Neural crest cell (in vitro differentiated cells): ENCODE results near the gene NDUFS2. TPM values are rescaled to one million over a fixed set of nuclear protein-coding genes. Genes with fewer than 3 reads are reported as not detected.
"Not testable (repeated sequence)": the region's sequence is repeated elsewhere in the genome, so short reads cannot be mapped to it uniquely, and the experiment has no call there.

ENCODE experiments used
- DNase-seq: peaks from one replicate; pipeline ENCODE4 v3.0.0; 2021; ENCODE audit warnings: low read depth, mixed read lengths, low spot score
- H3K27ac Mint-ChIP-seq: one replicate; pipeline ENCODE4 v1.8.0; 2021; ENCODE audit warnings: mild to moderate bottlenecking, mixed read lengths; ENCODE audit not compliant: unreplicated experiment
- H3K27me3 Mint-ChIP-seq: 2 replicates; pipeline ENCODE4 v1.8.0; 2021; ENCODE audit warnings: low read depth, mild to moderate bottlenecking, mixed read lengths
- H3K36me3 Mint-ChIP-seq: 2 replicates; pipeline ENCODE4 v1.8.0; 2021; ENCODE audit warnings: low read depth, mild to moderate bottlenecking, mixed read lengths
- H3K4me1 Mint-ChIP-seq: 2 replicates; pipeline ENCODE4 v1.8.0; 2021; ENCODE audit warnings: mixed read lengths
- H3K4me3 Mint-ChIP-seq: one replicate; pipeline ENCODE4 v1.8.0; 2021; ENCODE audit warnings: mild to moderate bottlenecking, mixed read lengths
- H3K9me3 Mint-ChIP-seq: 2 replicates; pipeline ENCODE4 v1.8.0; 2021; ENCODE audit warnings: mixed read lengths
- total RNA-seq: library from RNA; stranded (reverse); gene quantifications from 2 replicates; pipeline ENCODE4 v1.2.1, GENCODE V29; 2021
- TF ChIP-seq, protein P1 (sequence below): fragments of 200-600 bp; sonication (generic); conservative IDR thresholded peaks from 2 replicates; pipeline ENCODE4 v1.5.0; 2021; ENCODE audit warnings: antibody characterized with exemption, mild to moderate bottlenecking

Gene NDUFS2
- total RNA-seq, 1 donor from 2014 or later, result 106 TPM

DNA sequence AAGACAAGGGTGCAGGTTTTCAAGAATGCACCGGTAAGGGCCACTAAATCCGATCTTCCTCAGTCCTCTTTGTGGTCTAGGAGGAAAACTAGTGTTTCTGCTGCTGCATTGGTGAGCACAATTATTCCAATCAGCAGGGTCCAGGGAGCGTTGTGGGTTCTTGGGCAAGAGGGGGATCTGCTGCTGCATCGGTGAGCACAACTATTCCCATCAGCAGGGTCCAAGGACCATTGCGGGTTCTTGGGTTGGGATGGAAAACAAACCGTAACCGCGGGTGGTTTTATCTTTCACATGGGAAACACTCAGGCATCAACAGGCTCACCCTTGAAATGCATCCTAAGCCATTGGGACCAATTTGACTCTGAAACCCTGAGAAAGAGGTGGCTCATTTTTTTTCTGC is 49.4 kb downstream of the NDUFS2 start:
- Mint-ChIP-seq H3K4me3 (no peak overlapping the region), H3K27me3 (peaks cover 2% of the 10 kb centered on the region), H3K36me3 (no peaks in the 10 kb centered on the region), H3K9me3 (peaks cover 5% of the 10 kb centered on the region), H3K4me1 (no peaks in the 10 kb centered on the region), H3K27ac (no peak overlapping the region)
- DNase-seq, result no peak
- TF ChIP-seq, protein P1, sequence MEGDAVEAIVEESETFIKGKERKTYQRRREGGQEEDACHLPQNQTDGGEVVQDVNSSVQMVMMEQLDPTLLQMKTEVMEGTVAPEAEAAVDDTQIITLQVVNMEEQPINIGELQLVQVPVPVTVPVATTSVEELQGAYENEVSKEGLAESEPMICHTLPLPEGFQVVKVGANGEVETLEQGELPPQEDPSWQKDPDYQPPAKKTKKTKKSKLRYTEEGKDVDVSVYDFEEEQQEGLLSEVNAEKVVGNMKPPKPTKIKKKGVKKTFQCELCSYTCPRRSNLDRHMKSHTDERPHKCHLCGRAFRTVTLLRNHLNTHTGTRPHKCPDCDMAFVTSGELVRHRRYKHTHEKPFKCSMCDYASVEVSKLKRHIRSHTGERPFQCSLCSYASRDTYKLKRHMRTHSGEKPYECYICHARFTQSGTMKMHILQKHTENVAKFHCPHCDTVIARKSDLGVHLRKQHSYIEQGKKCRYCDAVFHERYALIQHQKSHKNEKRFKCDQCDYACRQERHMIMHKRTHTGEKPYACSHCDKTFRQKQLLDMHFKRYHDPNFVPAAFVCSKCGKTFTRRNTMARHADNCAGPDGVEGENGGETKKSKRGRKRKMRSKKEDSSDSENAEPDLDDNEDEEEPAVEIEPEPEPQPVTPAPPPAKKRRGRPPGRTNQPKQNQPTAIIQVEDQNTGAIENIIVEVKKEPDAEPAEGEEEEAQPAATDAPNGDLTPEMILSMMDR, result no peak

DNA sequence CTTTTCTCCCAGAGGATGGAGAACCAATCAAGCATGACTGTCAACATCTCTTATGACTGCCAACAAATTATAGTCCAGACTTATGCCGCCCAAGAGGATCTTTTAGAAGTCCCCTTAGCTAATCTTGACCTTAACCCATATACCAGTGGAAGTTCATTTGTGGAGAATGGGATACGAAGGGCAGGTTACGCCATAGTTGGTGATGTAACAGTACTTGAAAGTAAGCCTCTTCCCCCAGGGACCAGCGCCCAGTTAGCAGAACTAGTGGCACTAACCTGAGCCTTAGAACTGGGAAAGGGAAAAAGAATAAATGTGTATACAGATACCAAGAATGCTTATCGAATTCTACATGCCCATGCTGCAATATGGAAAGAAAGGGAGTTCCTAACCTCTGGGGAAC is 53.1 kb downstream of the NDUFS2 start:
- not testable (repeated sequence) for H3K36me3 Mint-ChIP-seq, DNase-seq, H3K9me3 Mint-ChIP-seq, H3K27ac Mint-ChIP-seq, H3K4me3 Mint-ChIP-seq
- H3K27me3 Mint-ChIP-seq, result peaks cover 30% of the 10 kb centered on the region
- peaks cover 14% of the 10 kb centered on the region for H3K4me1 Mint-ChIP-seq

DNA sequence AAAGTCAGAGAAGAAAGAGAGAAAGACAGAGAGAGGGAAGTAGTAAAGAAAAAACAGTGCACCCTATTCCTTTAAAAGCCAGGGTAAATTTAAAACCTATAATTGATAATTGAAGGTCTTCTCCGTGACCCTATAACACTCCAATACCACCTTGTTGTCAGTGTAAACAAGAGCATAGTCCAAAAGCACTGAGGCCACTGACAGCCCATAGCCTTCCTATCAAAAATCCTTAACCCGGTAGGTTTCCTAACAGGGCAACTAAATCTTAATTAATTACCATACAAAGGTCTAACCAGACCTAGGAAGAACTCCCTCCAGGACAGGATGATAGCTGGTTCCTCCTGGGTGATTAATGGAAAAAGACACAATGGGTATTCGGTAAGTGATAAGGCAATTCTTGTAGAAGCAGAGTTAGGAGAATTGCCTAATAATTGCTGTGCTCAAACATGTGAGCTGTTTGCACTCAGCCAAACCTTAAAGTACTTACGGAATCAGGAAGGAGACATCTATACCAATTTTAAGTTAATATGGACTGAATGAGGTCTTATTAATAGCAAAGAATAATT is 53.9 kb downstream of the NDUFS2 start:
- not testable (repeated sequence) for H3K9me3 Mint-ChIP-seq, DNase-seq, H3K4me3 Mint-ChIP-seq, H3K36me3 Mint-ChIP-seq, H3K27ac Mint-ChIP-seq
- Mint-ChIP-seq H3K27me3 (peaks cover 38% of the 10 kb centered on the region), H3K4me1 (peaks cover 14% of the 10 kb centered on the region)

DNA sequence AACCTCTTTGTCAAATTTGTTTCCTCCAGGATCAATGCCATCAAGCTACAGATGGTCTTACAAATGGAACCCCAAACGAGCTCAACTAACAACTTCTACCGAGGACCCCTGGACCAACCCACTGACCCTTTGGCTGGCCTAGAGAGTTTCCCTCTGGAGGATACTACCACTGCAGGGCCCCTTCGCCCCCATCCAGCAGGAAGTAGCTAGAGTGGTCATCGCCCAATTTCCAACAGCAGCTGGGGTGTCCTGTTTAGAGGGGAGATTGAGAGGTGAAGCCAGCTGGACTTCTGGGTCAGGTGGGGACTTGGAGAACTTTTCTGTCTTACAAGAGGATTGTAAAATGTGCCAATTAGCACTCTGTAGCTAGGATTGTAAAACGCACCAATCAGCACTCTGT is 54.9 kb downstream of the NDUFS2 start:
- not testable (repeated sequence) for DNase-seq, H3K36me3 Mint-ChIP-seq, H3K9me3 Mint-ChIP-seq, H3K27ac Mint-ChIP-seq, H3K4me3 Mint-ChIP-seq
- Mint-ChIP-seq H3K4me1 (peaks cover 17% of the 10 kb centered on the region), H3K27me3 (peaks cover 48% of the 10 kb centered on the region)

DNA sequence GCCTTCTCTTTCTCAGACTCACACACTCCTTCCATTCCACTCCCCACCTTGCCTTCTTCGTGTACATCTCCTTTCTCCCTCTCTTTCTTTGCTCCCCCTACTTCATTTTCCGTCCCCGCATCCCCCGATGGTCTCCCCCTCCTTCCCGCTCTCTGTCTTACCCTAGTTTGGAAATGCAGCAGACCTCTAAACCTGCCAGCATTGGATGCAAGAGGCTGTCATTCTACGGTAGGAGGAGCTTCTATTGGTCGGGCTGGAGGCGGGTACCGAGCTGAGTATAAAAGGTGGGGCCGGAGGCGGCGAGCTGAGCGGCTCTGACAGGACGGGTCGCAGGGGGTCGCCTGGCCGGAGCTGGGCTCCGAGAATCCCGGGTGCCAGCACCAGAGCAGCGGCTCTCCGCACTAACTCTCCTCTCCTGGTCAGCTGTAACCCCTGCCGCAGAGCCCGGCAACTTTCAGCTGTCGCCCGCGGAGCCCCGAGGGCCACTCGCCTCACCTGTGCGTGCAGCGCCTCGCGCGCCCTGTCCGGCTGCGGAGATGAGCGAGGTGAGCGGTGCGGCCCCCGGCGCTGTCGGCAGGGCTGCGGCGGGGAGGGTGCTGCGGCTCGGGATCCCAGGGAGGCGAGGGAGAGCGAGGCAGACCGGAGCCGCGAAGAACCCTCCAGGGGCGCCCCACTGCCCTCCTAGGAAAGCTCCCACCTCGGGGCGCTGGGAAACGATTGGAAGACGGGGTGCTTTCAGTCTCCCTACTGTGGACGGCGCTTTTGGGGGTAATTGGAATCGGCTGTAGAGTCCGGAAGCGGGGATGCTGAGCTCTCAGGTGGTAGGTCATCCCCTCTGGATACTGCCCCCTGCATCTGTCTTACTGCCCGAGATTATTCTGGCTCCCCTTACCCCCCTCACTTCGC is 56.5 kb downstream of the NDUFS2 start, which contains the start of gene PCP4L1:
PCP4L1 (plus strand) TSS at position 307 of the 906 bp plus-strand sequence; CDS start at position 537, 230 bp downstream.
- peaks cover 55% of the 10 kb centered on the region for H3K27me3 Mint-ChIP-seq
- no peak within 1 kb of the TSS for H3K27ac Mint-ChIP-seq
- TF ChIP-seq, protein P1, result no peak
- H3K4me1 Mint-ChIP-seq, result peaks cover 17% of the 10 kb centered on the region
- H3K36me3 Mint-ChIP-seq, result peaks cover 6% of the 10 kb centered on the region
- peak; percentile 66 for DNase-seq
- H3K4me3 Mint-ChIP-seq, result peak within 1 kb of the TSS; percentile 83
- H3K9me3 Mint-ChIP-seq, result peaks cover 10% of the 10 kb centered on the region

DNA sequence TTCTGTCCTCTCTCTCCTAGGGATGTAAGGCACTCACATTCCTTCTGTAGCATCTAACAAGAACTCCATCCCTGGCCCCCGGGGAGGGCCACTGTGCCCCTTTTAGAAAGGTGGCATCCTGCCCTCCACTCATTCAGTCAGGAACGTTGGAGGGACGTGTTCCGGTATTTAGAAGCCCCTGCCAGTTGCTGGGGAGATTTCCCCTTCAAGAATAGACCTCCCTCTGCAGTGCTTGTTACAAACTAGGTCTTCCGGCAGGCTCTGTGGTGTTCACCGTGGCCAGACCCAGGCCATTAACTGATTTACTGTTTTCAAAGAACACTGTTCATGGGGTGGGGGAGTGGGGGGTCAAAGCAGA is 57.2 kb downstream of the NDUFS2 start:
- peaks cover 6% of the 10 kb centered on the region for H3K36me3 Mint-ChIP-seq
- peak overlapping the region; percentile 83 for H3K4me3 Mint-ChIP-seq
- H3K4me1 Mint-ChIP-seq, result peaks cover 17% of the 10 kb centered on the region
- H3K27me3 Mint-ChIP-seq, result peaks cover 55% of the 10 kb centered on the region
- peaks cover 10% of the 10 kb centered on the region for H3K9me3 Mint-ChIP-seq
- no peak overlapping the region for H3K27ac Mint-ChIP-seq
- TF ChIP-seq, protein P1, result no peak
- DNase-seq, result no peak

DNA sequence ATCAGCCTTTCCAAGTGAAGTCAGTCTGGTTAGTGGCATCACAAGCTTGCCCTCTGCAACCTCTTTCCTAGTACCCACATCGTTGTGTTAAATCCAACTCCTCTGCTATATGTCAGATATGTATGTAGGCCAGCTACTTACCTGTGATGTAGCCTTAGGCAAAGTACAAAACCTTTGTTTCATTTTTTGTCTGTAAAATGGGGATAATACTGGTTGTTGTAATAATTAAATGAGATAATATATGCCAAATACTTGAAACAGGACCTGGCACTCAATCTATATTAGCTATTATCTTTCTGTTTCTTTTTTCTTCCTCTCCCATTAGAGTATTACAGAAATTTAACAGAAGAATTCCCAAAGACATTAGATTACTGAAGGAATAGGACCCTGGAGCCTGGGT is 57.6 kb downstream of the NDUFS2 start:
- Mint-ChIP-seq H3K27ac (no peak overlapping the region), H3K9me3 (peaks cover 10% of the 10 kb centered on the region), H3K4me3 (peak overlapping the region; percentile 83), H3K36me3 (peaks cover 6% of the 10 kb centered on the region), H3K4me1 (peaks cover 17% of the 10 kb centered on the region), H3K27me3 (peaks cover 58% of the 10 kb centered on the region)
- TF ChIP-seq, protein P1, result no peak
- DNase-seq, result no peak
